Activated CD8-positive, alpha-beta memory T cell treated with anti-CD3 and anti-CD28 coated beads, Interleukin-2, amount 50 U/mL, for 24 hours (primary cell): ENCODE measurements around the gene ZMYND19.
A peak's percentile ranks its signal among the peaks of the same experiment; 100 is the strongest.
"Not testable (repeated sequence)": the region's sequence is repeated elsewhere in the genome, so short reads cannot be mapped to it uniquely, and the experiment has no call there.

Source experiments
- DNase-seq: peaks from one replicate; pipeline ENCODE4 v3.0.0-alpha.2; 2020; ENCODE audit errors: extremely low read depth

Gene ZMYND19

DNA sequence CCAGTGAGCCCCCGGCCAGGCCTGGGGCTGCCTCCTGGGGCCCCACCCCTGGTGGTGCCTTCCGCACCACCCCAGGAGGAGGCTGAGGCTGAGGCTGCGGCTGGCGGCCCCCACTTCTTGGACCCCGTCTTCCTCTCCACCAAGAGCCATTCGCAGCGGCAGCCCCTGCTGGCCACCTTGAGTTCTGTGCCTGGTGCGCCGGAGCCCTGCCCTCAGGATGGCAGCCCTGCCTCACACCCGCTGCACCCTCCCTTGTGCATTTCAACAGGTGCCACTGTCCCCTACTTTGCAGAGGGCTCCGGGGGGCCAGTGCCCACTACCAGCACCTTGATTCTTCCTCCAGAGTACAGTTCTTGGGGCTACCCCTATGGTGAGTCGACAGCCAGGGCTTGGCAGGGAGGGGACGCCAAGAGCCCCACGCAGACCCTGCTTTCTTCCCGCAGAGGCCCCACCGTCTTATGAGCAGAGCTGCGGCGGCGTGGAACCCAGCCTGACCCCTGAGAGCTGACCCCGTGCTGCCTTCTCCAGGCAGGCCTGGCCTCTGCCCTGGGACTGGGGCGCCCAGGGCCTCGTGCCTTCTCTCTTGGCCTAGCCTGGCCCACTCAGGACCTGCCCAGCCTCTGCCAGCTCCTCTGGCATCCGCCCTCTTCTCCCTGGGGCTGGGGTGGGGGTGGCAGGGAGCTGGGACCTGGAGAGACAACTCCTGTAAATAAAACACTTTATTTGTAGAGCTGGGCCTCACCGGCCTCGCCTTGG, 24.5 kb upstream of the ZMYND19 start:
- no peak for DNase-seq

DNA sequence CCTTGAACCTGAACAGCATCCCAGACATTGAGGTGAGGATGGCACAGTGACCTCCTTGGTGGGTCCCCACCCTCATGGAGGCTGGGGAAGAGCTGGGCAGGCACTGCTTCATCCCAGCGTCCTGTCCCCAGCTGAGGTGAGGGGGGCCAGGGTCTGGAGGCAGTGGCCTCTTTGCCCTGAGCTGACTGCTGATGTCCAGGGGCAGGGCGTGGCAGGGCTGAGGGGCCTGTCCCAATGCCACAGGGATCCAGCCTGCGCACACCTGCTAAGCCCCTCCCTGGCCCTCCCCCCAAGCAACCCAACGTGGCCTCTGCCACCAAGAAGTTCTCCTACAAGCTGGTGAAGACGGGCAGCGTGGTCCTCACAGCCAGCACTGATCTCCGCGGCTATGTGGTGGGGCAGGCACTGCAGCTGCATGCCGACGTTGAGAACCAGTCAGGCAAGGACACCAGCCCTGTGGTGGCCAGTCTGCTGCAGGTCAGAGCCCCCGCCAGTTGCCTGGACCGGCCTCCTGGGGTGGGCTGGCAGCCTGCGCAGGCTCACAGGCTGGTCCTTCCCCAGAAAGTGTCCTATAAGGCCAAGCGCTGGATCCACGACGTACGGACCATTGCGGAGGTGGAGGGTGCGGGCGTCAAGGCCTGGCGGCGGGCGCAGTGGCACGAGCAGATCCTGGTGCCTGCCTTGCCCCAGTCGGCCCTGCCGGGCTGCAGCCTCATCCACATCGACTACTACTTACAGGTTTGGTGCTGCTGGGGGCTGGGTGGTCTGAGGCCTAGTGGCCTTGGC, 23.6 kb upstream of the ZMYND19 start:
- no peak for DNase-seq

DNA sequence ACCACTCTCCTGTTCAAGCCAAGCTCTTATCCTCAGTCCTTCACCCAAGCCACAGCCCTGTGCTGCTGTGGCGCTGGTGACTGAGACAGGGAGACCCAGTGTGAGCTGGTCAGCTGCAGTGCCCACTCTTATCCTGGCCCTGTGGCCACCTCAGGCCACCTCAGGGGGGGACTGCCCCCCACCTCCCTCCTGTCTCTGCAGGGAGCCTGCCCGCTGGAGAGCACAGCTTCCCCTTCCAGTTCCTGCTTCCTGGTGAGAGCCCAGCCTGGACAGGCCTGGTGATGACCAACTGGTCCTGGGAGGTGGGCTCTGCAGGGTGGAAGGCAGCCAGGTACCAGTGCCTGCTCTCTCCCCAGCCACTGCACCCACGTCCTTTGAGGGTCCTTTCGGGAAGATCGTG, 22.9 kb upstream of the ZMYND19 start:
- DNase-seq: no peak

DNA sequence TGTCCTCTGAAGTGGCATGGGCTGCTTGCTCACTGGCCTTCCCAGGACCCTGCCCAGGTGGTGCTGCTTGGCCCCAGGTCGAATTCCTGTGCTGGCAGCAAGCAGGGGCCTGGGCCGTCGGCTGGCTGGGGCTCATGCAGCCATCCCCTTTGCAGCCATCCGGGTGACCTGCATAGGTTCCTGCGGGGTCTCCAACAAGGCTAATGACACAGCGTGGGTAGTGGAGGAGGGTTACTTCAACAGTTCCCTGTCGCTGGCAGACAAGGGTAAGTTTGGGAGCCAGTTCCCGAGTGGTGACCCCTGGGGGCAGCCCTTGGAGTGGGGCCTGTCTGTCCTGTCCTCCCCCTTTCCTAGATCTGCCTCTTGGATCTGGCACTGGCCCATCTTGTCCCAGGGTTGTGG, 22.4 kb upstream of the ZMYND19 start:
- no peak for DNase-seq

DNA sequence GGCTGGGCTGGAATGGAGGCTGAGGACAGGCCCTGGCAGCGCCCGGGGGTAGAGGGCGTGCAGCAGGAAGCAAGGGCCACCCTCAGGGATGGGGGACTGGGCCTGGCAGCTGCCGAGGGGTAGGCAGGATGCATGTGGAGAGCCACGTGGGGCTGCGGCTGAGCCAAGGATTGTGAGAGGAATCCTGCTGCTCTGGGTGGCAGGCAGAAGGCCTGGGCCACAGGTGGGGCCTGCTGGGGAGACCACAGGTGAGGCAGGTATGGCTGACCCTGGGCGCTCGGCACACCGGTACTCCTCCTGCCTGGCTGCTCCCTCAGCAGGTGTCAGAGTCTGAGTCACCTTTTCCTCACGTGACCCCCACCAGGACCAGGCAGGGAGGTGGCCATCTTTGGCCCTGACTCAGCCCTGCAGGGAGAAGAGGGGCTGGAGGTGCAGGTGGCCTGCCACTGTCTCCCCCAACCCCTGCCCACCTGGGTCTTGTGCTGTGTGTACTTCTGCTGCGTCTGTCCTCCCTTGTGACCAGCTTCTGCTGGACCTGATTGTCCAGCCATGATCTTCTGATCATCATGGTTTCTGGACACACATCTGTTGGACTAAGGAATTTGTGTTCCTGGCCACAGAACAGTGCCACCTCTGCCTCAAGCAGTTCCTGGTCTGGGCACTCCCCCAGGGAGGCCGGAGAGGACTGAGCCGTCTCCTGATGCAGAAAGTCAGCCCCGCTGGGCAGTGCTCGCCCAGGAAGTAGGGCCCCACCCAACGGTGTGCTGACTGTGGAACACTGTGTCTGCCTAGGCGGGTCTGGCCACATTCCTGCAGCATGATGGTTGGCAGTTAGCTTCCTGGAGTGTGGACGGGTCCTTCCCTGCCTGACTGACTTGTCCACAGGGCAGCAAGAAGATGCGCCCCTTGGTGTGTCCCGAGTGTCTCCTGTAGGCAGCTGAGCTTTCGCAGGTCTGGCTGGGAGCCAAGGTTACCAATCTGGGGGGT, 21.6 kb upstream of the ZMYND19 start:
- no peak for DNase-seq

DNA sequence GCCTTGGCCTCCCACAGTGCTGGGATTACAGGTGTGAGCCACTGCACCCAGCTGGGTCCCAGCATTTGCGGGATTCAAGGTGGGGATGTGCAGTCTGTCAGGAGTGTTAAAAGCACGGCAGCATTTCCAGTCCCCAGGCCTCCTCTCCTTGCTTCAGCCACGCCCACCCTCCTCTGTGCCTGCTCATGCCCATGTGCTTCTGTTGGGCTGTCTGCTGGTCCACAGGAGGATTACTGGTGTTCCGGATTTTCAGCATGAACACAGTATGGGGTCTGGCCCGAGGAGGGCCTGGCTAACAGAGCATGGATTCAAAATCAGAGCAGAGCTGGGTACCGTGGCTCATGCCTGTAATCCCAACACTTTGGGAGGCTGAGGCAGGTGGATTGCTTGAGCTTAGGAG, 20.6 kb upstream of the ZMYND19 start:
- no peak for DNase-seq

DNA sequence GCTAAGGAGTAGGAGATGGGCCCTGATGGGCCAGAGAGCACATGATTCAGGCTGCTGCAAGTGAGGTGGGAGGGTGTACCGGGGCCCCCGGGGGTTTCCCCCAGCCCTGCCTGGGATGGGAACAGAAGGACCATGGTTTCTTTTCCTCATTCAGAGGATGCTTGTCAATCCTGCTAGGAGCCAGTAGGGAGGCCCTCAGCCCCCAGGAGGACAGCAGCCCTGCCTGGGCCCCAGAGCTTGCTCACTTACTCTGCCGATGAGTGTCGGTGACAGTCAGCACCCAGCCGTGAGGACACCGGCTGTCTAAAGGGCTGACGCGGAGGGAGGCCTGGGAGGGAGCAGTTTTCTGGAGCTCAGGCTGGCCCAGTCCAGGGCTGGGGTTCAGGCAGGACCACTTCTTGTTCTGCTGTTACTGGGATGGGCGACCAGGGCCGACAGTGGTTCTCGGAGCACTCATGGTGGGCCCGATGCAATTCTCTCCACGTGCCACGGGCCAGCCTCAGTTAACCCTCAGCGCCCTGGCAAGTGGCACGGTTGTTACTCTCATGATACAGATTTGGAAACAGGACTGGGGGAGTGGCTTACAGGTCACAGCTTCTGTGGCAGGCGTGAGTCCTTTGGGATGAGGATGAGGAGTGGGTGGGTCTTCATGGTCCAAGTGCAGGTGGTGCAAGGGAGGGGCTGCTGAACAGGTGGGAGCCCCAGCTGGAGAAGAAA, 17.0 kb upstream of the ZMYND19 start:
- no peak for DNase-seq

DNA sequence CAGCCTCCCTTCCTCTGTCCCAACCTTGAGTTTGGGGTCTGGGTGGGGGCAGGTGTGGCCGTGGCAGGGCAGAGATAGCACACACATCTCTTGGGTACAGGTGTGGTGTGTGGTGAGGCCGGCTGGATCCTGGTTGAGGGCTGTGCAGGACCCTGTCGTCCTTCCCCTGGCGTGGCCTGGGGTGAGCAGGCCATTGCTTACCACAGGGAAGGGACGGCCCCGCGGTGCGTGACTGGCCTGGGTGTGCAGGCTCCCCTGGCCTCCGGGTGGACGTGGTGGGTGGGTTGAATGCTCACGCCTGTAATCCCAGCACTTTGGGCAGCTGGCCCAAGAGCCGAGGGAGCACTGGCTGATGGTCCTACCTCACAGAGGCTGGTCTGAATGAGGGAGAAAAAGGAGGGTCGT, 16.4 kb upstream of the ZMYND19 start:
- no peak for DNase-seq

DNA sequence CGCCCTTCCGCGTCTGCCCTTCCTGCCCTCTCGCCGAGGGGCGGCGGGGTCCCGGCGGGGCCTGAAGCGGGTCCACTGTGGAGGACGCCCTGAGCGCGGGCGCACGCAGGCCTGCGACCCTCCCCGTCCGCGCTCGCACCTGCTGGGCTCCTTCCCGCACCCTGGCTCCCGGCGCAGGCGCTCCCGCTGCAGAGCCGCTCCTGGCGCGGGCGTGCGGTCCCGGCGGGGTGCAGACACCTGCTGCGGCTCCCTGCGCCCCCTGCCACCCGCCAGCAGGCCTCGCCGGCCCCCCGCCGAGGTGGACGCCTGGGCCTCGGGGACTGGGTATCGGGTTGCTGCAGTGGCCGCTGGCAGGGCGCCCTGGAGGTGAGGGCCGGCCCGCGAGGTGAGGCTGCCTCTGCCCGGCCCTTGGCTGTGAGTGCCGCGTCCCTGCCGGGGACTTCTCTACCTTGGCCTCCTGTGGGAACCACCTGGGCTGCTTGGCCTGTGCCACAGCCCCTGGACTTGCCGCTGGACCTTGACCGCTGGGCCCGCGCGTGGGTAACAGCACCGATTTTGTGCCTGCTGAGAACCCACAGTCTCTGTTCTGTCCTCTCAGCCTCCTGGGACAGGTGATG, 15.8 kb upstream of the ZMYND19 start:
- no peak for DNase-seq

DNA sequence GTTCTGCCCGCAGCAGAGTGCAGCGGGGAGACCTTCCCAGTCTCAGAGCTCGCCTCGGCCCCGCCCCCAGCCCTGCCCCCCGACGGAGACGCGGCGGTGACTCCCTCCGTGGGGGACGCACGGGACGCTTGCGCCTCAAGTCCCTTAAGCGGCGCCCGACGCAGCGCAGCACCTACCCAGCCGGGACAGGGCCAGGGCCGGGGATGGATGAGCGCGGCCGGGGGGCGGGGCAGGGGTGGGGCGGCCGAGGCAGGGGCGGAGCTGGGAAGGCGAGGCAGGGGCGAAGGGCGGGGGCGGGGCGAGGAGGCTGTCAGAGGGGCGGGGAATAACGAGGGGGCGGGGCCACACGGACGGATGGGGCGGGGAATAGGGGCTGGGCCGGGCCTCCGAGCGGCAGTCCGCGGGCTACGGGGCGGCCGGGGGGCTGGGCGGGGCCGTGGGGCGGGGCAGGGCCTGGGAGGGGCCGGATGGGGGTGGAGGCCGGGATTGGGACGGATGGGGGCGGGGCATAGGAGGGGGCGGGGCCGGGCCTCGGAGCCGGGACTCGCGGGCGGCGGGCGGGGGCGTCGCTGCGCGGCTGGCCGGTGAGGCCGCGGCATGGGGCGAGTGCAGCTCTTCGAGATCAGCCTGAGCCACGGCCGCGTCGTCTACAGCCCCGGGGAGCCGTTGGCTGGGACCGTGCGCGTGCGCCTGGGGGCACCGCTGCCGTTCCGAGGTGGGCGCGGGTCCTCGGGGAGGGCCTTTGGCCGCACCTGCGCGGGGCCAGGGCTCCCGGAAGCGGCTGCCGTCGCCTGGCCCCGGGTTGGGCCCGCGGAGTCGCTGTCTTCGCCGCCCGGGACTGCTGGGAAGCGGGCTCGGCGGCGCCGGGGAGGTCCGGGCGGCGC, 15.1 kb upstream of the ZMYND19 start, which contains the start of gene ARRDC1:
ARRDC1 (plus strand) TSS at position 566 of the 884 bp plus-strand sequence; CDS start at position 598, 32 bp downstream.
- DNase-seq: peak; percentile 72

DNA sequence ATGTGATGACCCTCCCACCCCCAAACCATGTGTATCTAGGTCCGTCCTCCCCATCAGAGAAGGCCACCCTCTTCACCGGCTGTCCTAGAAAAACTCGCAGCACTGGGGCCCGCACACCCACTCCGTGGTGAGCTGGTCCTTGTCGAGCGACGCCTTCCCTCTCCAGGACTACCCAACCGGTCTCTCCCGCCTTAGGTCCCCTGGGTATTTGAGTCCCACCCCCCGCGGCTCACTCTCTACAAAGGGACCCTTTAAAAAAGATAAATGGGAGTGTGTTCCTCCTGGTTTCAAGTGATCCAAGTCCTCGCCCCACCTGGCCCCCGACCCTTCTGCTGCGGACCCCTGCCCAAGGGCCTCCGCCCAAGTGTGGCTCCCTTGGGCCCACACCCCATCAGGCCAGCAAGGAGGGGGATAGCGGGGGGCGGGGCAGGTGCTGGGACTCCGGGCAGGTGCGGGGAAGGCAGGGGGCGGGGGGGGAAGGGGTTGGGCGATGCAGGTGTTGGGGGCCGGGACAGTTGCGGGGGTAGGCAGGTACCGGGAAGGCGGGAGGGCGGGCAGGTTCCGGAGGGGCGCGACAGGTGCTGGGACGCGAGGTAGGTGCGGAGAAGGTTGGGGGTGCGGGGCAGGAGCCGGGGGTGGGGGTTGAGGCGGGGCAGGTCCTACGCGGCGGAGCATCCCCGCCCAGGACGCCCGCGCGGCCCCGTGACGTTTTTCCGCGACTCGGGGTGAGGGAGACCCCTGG, 14.2 kb upstream of the ZMYND19 start:
- DNase-seq: no peak

DNA sequence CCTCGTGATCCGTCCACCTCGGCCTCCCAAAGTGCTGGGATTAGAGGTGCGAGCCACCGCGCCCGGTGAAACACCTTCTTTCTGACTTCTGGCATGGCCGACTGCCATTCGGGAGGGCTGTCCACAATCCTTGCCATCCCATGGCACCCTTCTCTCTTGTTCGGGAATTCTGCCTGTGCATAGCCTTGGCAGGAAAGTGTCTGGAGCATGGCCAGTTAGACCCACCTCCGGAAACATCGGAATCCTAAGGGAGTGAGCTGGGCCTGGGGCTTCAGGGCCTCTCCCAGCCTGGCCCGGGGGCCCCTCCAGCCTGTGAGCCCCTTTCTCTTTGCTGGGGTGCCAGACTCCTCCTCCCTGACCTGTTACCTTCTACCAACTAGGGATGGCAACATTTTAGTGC, 13.6 kb upstream of the ZMYND19 start:
- DNase-seq: no peak

DNA sequence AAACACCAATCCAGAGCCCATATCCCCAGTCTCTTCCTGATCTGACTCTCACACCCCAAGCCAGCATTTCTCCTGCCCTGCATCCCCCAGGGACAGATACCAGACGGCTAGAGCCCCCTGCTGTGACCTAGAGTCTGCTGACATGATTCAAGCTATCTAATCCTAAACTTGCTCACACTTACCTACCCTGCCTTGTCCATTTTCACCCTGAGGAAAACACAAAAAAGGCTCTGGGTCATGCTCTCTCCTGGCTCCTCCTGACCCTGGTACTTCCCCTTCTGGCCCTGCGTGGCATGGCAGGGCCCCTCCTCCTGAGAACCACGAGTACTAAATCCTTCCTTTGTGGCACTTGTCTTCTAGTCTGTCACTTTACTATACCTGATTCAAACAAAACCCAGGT, 12.3 kb upstream of the ZMYND19 start:
- DNase-seq: no peak

DNA sequence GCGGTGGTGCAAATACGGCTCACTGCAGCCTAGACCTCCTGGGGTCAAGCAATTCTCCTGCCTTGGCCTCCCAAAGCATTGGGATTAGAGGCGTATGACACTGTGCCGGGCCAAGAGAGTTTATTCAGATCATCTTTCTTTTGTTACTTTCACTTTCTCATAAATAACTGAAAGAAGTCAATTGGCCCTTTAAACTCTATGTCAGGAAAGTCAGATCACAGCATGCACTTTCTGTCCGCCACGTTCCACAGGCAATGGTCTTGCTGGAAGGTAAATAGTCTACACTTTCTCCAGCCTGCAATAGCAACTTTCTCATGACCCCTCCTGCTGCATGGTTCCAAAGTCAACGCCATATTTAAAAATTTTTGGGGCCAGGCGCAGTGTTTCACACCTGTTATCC, 8.6 kb upstream of the ZMYND19 start:
- DNase-seq: no peak

DNA sequence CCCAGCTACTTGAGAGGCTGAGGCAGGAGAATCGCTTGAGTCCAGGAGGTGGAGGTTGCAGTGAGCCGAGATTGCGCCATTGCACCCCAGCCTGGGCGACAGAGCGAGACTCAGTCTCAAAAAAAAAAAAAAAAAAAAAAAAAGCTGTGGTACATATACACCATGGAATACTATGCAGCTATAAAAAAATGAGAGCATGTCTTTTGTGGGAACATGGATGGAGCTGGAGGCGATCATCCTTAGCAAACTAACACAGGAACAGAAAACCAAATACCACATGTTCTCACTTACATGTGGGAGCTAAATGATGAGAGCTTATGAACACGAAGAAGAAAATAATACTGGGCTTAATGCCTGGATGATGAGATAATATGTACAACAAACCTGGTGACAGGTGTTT, 6.3 kb upstream of the ZMYND19 start:
- not testable (repeated sequence) for DNase-seq

DNA sequence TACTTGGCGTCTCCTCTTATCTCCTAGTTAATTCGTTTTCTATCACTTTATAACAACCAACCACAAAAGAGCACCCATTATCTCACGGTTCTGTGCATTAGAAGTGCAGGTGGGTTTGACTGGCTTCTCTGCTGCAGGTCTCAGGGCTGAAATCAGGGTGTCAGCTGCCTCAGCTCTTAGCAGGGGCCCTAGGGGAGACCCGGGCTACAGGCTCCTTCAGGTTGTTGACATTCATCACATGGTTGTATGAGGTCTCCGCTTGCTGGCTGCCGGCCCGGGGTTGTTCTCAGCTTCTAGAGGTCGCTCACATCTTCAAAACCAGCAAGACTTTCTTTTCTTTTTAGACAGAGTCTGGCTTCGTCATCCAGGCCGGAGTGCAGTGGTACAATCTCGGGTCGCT, 2.9 kb upstream of the ZMYND19 start:
- DNase-seq: no peak

DNA sequence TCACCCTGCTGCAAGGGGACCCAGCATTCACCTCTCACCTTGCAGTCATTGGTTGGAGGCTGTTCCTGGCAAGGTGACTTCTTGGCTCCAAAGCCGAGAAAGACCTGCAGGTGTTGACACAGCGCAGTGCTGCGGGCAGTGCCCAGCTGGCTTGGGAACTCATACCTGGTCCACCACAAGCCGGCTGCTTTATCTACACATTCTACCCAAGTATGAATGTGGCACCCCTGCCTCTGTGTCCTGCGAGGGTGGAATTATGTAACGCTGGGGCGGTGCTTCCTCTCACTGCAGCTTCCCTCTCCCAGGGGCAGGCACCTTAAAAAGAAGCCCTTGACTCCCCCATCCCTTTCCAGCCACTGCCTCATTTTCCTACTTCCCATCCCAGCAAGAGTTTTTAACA, 2.5 kb upstream of the ZMYND19 start:
- DNase-seq: no peak

DNA sequence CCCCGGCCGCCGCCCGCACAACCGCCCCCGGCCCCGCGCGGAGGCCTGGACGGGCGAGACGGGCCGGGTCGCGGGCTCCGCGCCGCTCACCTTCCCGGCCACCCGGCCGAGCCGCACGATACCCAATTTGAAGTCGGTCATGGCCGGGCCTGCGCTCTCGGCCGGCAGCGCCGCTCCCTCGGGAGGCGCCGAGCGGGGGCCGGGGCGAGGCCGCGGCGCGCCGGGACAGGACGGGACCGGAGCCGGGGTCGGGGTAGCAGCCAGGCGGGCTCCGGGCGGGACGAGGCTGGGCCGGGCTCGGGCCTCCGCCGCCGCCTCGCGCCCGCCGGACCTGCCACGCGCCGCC, 216 bp downstream of the ZMYND19 start:
- no peak for DNase-seq

DNA sequence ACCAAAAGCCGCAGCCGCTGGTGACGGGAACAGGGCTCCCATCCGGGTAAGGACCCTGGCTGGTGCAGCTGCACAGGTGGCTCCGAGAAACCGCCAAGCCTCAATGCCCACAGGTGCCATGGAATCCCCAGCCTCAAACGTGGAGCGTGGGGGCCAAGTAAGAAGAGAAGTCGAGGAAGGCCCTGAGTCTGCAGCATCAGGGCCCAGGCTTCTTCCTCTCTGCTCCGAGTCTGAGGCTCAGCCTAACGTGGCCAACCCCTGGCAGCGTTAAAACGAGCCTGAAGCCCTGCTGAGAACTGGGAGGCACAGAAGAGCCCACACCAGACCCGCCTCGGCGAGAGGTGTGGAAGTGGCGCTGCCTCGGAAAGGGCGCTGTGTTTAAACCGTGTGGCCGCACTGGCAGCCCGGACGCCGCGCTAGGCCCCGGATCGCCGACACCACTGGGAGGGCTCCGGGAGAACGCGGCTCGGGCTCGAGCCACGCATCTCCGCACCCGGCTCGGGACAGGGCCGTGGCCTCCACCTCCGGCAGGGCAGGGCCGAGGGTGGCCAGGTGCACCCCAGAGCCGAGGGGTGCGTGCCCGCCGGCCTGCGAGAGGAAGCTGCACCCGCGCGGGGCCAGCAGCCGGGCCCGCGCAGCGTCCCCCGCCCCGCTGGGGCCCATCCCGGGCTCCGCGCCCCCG, 730 bp downstream of the ZMYND19 start:
- DNase-seq: no peak
